Thymus (tissue), 11 donors: Measurements from ENCODE around the gene PARD3B. TPM values are rescaled to one million over a fixed set of nuclear protein-coding genes. Genes with fewer than 3 reads are reported as not detected.
A peak's percentile ranks its signal among the peaks of the same experiment; 100 is the strongest.

Experiments used
- DNase-seq, 9 donors: peaks; one replicate each; pipeline ENCODE4 v3.0.0-alpha.2; 2013; ENCODE audit warnings: low spot score in 9 of 9, low read depth in 6 of 9, missing footprints in 1 of 9
- H3K27ac ChIP-seq, 2 donors: one replicate each; pipeline ENCODE4 v1.5.1; 2013; ENCODE audit warnings: control low read depth in 1 of 2, low read depth in 1 of 2, low read length in 1 of 2, mild to moderate bottlenecking in 1 of 2, moderate library complexity in 1 of 2
- H3K27me3 ChIP-seq, 2 donors: one replicate each; pipeline ENCODE4 v1.5.1; 2013; ENCODE audit warnings: low read length in 1 of 2; ENCODE audit not compliant: control insufficient read depth in 2 of 2, insufficient read depth in 1 of 2
- H3K36me3 ChIP-seq, 2 donors: one replicate each; pipeline ENCODE4 v1.5.1; 2013; ENCODE audit warnings: low read length in 1 of 2, mild to moderate bottlenecking in 1 of 2, moderate library complexity in 1 of 2; ENCODE audit not compliant: control insufficient read depth in 2 of 2, insufficient read depth in 2 of 2
- H3K4me1 ChIP-seq, 2 donors: one replicate each; pipeline ENCODE4 v1.5.1; 2013; ENCODE audit warnings: low read length in 2 of 2; ENCODE audit not compliant: control insufficient read depth in 2 of 2, insufficient read depth in 2 of 2
- H3K4me3 ChIP-seq, 2 donors: one replicate each; pipeline ENCODE4 v1.5.1; 2013; ENCODE audit warnings: low read length in 2 of 2, control low read depth in 1 of 2, mild to moderate bottlenecking in 1 of 2
- H3K9me3 ChIP-seq, 2 donors: one replicate each; pipeline ENCODE4 v1.5.1; 2013; ENCODE audit warnings: low read length in 1 of 2, mild to moderate bottlenecking in 1 of 2; ENCODE audit not compliant: control insufficient read depth in 2 of 2, insufficient read depth in 1 of 2
- WGBS: extraction: QIAGEN DNeasy Blood & Tissue Kit; methylation state at CpG from one replicate; pipeline ENCODE4 v1.1.7; 2013; 5-methylcytosine and 5-hydroxymethylcytosine counted together
- polyA plus RNA-seq: library from polyadenylated mRNA; stranded (reverse); fragments of 200-250 nt; gene quantifications from one replicate; pipeline ENCODE4 v1.2.3, GENCODE V29; 2013
- total RNA-seq: library from RNA; stranded (reverse); fragments of 120-200 nt; gene quantifications from one replicate; pipeline ENCODE4 v1.2.4, GENCODE V29; 2013
- donor health status: healthy.

The PARD3B gene
- total and polyA plus RNA-seq, 2 donors: 1.0 to 2.4 TPM

GRCh38 chr2:204881655-204882054 is 336.4 kb downstream of the PARD3B start:
- peak in 2 of 9 donors; percentile 5 to 37 for DNase-seq
- Histone ChIP-seq H3K27ac (no peak overlapping the region), H3K4me1 (peaks cover 0 to 6% of the 10 kb centered on the region in 2 donors), H3K27me3 (no peaks in the 10 kb centered on the region), H3K4me3 (no peak overlapping the region), H3K9me3 (no peaks in the 10 kb centered on the region), H3K36me3 (no peaks in the 10 kb centered on the region)
- WGBS: 7% methylated on average over 4 of the region's 4 CpGs

- DNase-seq: peak in 1 of 9 donors; percentile 8
Measured at GRCh38 chr2:204885747-204886146, 340.5 kb downstream of the PARD3B start.

GRCh38 chr2:204886713-204887112 is 341.4 kb downstream of the PARD3B start:
- H3K27me3 ChIP-seq: no peaks in the 10 kb centered on the region
- H3K36me3 ChIP-seq: no peaks in the 10 kb centered on the region
- DNase-seq: no peak
- no peak overlapping the region for H3K27ac ChIP-seq
- H3K9me3 ChIP-seq: no peaks in the 10 kb centered on the region
- no peak overlapping the region for H3K4me3 ChIP-seq
- H3K4me1 ChIP-seq: peaks cover 0 to 2% of the 10 kb centered on the region in 2 donors
- 91% methylated on average over 1 of the region's 1 CpG for WGBS

More at GRCh38 chr2:204885747-204886146, 340.5 kb downstream of the PARD3B start:
- Histone ChIP-seq H3K4me3 (no peak overlapping the region), H3K36me3 (no peaks in the 10 kb centered on the region), H3K27me3 (no peaks in the 10 kb centered on the region), H3K4me1 (peaks cover 0 to 6% of the 10 kb centered on the region in 2 donors), H3K9me3 (no peaks in the 10 kb centered on the region), H3K27ac (no peak overlapping the region)
- WGBS: 48% methylated on average over 2 of the region's 2 CpGs

- Histone ChIP-seq H3K4me1 (no peaks in the 10 kb centered on the region), H3K27ac (no peak overlapping the region), H3K9me3 (no peaks in the 10 kb centered on the region), H3K36me3 (no peaks in the 10 kb centered on the region), H3K4me3 (no peak overlapping the region), H3K27me3 (no peaks in the 10 kb centered on the region)
- no peak for DNase-seq
Measured at GRCh38 chr2:204888222-204888621, 342.9 kb downstream of the PARD3B start.

- no peak for DNase-seq
- 89% methylated on average over 2 of the region's 2 CpGs for WGBS
- no peak overlapping the region for H3K4me3 ChIP-seq
- H3K9me3 ChIP-seq: no peaks in the 10 kb centered on the region
- no peaks in the 10 kb centered on the region for H3K27me3 ChIP-seq
- H3K4me1 ChIP-seq: no peaks in the 10 kb centered on the region
- H3K27ac ChIP-seq: no peak overlapping the region
- no peaks in the 10 kb centered on the region for H3K36me3 ChIP-seq
Measured at GRCh38 chr2:204890680-204891079, 345.4 kb downstream of the PARD3B start.

- no peak overlapping the region for H3K4me3 ChIP-seq
- no peaks in the 10 kb centered on the region for H3K9me3 ChIP-seq
- WGBS: 96% methylated on average over 2 of the region's 2 CpGs
- H3K4me1 ChIP-seq: no peaks in the 10 kb centered on the region
- no peaks in the 10 kb centered on the region for H3K36me3 ChIP-seq
- no peaks in the 10 kb centered on the region for H3K27me3 ChIP-seq
- DNase-seq: no peak
- no peak overlapping the region for H3K27ac ChIP-seq
Measured at GRCh38 chr2:204891739-204892138, 346.5 kb downstream of the PARD3B start.

GRCh38 chr2:204892506-204893255 is 347.4 kb downstream of the PARD3B start:
- H3K9me3 ChIP-seq: no peaks in the 10 kb centered on the region
- no peak overlapping the region for H3K27ac ChIP-seq
- no peaks in the 10 kb centered on the region for H3K4me1 ChIP-seq
- H3K4me3 ChIP-seq: no peak overlapping the region
- WGBS: 94% methylated on average over 1 of the region's 1 CpG
- H3K36me3 ChIP-seq: no peaks in the 10 kb centered on the region
- DNase-seq: no peak
- H3K27me3 ChIP-seq: no peaks in the 10 kb centered on the region

- H3K4me3 ChIP-seq: no peak overlapping the region
- no peak overlapping the region for H3K27ac ChIP-seq
- H3K36me3 ChIP-seq: no peaks in the 10 kb centered on the region
- H3K27me3 ChIP-seq: no peaks in the 10 kb centered on the region
- WGBS: 97% methylated on average over 4 of the region's 4 CpGs
- H3K9me3 ChIP-seq: no peaks in the 10 kb centered on the region
- no peaks in the 10 kb centered on the region for H3K4me1 ChIP-seq
- DNase-seq: no peak
Measured at GRCh38 chr2:204896146-204896545, 350.9 kb downstream of the PARD3B start.

- 97% methylated on average over 1 of the region's 1 CpG for WGBS
- Histone ChIP-seq H3K27me3 (no peaks in the 10 kb centered on the region), H3K9me3 (no peaks in the 10 kb centered on the region), H3K4me1 (no peaks in the 10 kb centered on the region), H3K4me3 (no peak overlapping the region), H3K27ac (no peak overlapping the region), H3K36me3 (no peaks in the 10 kb centered on the region)
- DNase-seq: no peak
Measured at GRCh38 chr2:204897561-204897960, 352.3 kb downstream of the PARD3B start.
